Effector CD4-positive, alpha-beta T cell (primary cell): ENCODE data around the gene SFTPD. TPM values are rescaled to one million over a fixed set of nuclear protein-coding genes. Genes with fewer than 3 reads are reported as not detected.
"Not testable (repeated sequence)": the region's sequence is repeated elsewhere in the genome, so short reads cannot be mapped to it uniquely, and the experiment has no call there.

ENCODE experiments used
- DNase-seq: peaks from one replicate; pipeline ENCODE4 v3.0.0-alpha.2; 2020
- total RNA-seq: gene quantifications from one replicate; lab custom pipeline; 2026; lab: John Stamatoyannopoulos, UW

The SFTPD gene
- not detected for total RNA-seq

GRCh38 chr10:79948976-79949722 lies at the start of gene SFTPD:
Gene SFTPD (minus strand): TSS chr10:79949105. CDS start chr10:79946659, 2,446 bp downstream.
- no peak for DNase-seq

- no peak for DNase-seq
Observed at GRCh38 chr10:79995979-79996634, 47.2 kb upstream of the SFTPD start.

GRCh38 chr10:79994556-79994955 lies 45.7 kb upstream of the SFTPD start:
- DNase-seq = no peak

GRCh38 chr10:79988199-79988598 lies 39.3 kb upstream of the SFTPD start:
- not testable (repeated sequence) for DNase-seq

- DNase-seq = not testable (repeated sequence)
Observed at GRCh38 chr10:79986661-79987060, 37.8 kb upstream of the SFTPD start.

GRCh38 chr10:79985481-79986072 lies 36.7 kb upstream of the SFTPD start:
- DNase-seq = no peak

GRCh38 chr10:79984851-79985250 lies 35.9 kb upstream of the SFTPD start:
- no peak for DNase-seq

GRCh38 chr10:79983286-79983909 lies 34.5 kb upstream of the SFTPD start:
- DNase-seq = no peak

GRCh38 chr10:79982861-79983260 lies 34.0 kb upstream of the SFTPD start:
- no peak for DNase-seq

GRCh38 chr10:79982362-79982800 lies 33.5 kb upstream of the SFTPD start:
- no peak for DNase-seq

GRCh38 chr10:79981450-79982361 lies 32.8 kb upstream of the SFTPD start:
- DNase-seq = no peak

- DNase-seq = no peak
Observed at GRCh38 chr10:79980711-79981110, 31.8 kb upstream of the SFTPD start.

GRCh38 chr10:79979976-79980687 lies 31.2 kb upstream of the SFTPD start:
- DNase-seq = no peak

- DNase-seq = no peak
Observed at GRCh38 chr10:79979310-79979975, 30.5 kb upstream of the SFTPD start.

- DNase-seq = no peak
Observed at GRCh38 chr10:79976999-79977398, 28.1 kb upstream of the SFTPD start.

GRCh38 chr10:79970062-79970461 lies 21.2 kb upstream of the SFTPD start:
- no peak for DNase-seq

- DNase-seq = no peak
Observed at GRCh38 chr10:79947787-79948424, 999 bp downstream of the SFTPD start.

GRCh38 chr10:79947083-79947415 lies 1.9 kb downstream of the SFTPD start:
- no peak for DNase-seq

- DNase-seq = no peak
Observed at GRCh38 chr10:79946271-79947082, 2.4 kb downstream of the SFTPD start.
